Body of pancreas (tissue), 4 donors: ENCODE results near the gene DVL2. TPM values are rescaled to one million over a fixed set of nuclear protein-coding genes. Genes with fewer than 3 reads are reported as not detected.

Experiments
- ATAC-seq: fragments of 150-250 bp; one replicate; pipeline ENCODE4 v1.9.1; 2016
- DNase-seq, 4 donors: peaks; one replicate each; pipeline ENCODE4 v3.0.0-alpha.2; 2019
- H3K27ac ChIP-seq, 4 donors: fragments of 200-600 bp; sonication (generic); 1 replicate in 3 of 4; 2 replicates in 1 of 4; pipeline versions ENCODE4 v1.5.1 to v1.6.1; 2016 to 2019; ENCODE audit warnings: mild to moderate bottlenecking in 1 of 4, mixed read lengths in 1 of 4, moderate library complexity in 1 of 4
- H3K27me3 ChIP-seq, 2 donors: fragments of 200-600 bp; sonication (generic); one replicate each; pipeline ENCODE4 v1.6.0; 2016; ENCODE audit warnings: mild to moderate bottlenecking in 1 of 2
- H3K36me3 ChIP-seq, 2 donors: fragments of 200-600 bp; sonication (generic); replicated peaks in 1 of 2; 2 replicates each; pipeline ENCODE4 v1.5.1; 2016; ENCODE audit warnings: low read depth in 2 of 2; ENCODE audit not compliant: insufficient read depth in 1 of 2
- H3K4me1 ChIP-seq: fragments of 200-600 bp; sonication (generic); one replicate; pipeline ENCODE4 v1.6.0; 2016
- H3K4me3 ChIP-seq, 2 donors: fragments of 200-600 bp; sonication (generic); 1 replicate in 1 of 2; 2 replicates in 1 of 2; pipeline ENCODE4 v1.5.1; 2016 to 2019
- H3K9me3 ChIP-seq, 3 donors: fragments of 200-600 bp; sonication (generic); 1 replicate in 2 of 3; 2 replicates in 1 of 3; pipeline ENCODE4 v1.5.1; 2016
- CTCF ChIP-seq, 7 experiments: fragments of 450-650 bp in 4 of 7; fragments of 200-600 bp in 3 of 7; sonication (generic) in 3 of 7; IDR thresholded peaks; one replicate each; pipeline ENCODE4 v1.5.1; 2016 to 2019; ENCODE audit warnings: antibody characterized with exemption in 7 of 7
- POLR2A ChIP-seq, 3 donors: fragments of 450-650 bp; IDR thresholded peaks; one replicate each; pipeline ENCODE4 v1.6.1; 2016; ENCODE audit warnings: antibody characterized with exemption in 3 of 3, mild to moderate bottlenecking in 2 of 3
- WGBS, 2 donors: methylation state at CpG; one replicate each; pipeline ENCODE4 v1.1.5; 2017; 5-methylcytosine and 5-hydroxymethylcytosine counted together
- intact Hi-C: fragments of 100-400 bp; cut with DNase I; formaldehyde crosslinking; loops from one replicate; pipeline ENCODE4 v1.15.1; 2023
- total RNA-seq, 2 donors: library from RNA; depleted of rRNA; stranded (reverse); fragments of >200 nt; gene quantifications; one replicate each; pipeline ENCODE4 v1.1.0, GENCODE V29; 2016

Gene DVL2
- total RNA-seq, 2 donors from 2014 or later, result 19.5 to 41.5 TPM

DNA sequence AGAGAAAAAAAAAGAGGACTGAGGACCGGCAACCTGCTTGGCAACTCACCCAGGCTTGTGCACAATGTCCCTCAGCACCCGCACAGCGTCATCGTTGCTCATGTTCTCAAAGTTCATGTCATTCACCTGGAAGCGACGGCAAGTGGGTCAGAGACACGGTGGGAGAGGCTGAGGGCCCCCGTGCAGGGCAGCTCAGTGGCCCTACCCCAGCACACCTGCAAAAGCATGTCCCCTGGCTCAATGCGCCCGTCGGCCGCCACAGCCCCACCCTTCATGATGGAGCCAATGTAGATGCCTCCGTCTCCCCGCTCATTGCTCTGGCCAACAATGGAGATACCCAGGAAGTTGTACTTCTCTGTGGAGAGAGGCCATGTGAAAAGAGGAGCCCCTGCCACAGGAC lies 5.4 kb downstream of the DVL2 start:
- peak overlapping the region in 1 of 4 donors; percentile 12 for H3K27ac ChIP-seq
- WGBS, 2 donors, result 87 to 94% methylated on average over 8 to 14 of the region's 14 CpGs
- intact Hi-C loops, result no loop called here
- no peak overlapping the region for H3K4me3 ChIP-seq
- H3K9me3 ChIP-seq, result no peaks in the 10 kb centered on the region
- peaks cover 28% of the 10 kb centered on the region for H3K4me1 ChIP-seq
- peaks cover 0 to 14% of the 10 kb centered on the region in 2 donors for H3K36me3 ChIP-seq
- ATAC-seq (no peak), DNase-seq (no peak)
- TF ChIP-seq CTCF (IDR thresholded peaks at IDR 0.05) (no peak), POLR2A (IDR thresholded peaks at IDR 0.05) (no peak)
- H3K27me3 ChIP-seq, result no peaks in the 10 kb centered on the region

DNA sequence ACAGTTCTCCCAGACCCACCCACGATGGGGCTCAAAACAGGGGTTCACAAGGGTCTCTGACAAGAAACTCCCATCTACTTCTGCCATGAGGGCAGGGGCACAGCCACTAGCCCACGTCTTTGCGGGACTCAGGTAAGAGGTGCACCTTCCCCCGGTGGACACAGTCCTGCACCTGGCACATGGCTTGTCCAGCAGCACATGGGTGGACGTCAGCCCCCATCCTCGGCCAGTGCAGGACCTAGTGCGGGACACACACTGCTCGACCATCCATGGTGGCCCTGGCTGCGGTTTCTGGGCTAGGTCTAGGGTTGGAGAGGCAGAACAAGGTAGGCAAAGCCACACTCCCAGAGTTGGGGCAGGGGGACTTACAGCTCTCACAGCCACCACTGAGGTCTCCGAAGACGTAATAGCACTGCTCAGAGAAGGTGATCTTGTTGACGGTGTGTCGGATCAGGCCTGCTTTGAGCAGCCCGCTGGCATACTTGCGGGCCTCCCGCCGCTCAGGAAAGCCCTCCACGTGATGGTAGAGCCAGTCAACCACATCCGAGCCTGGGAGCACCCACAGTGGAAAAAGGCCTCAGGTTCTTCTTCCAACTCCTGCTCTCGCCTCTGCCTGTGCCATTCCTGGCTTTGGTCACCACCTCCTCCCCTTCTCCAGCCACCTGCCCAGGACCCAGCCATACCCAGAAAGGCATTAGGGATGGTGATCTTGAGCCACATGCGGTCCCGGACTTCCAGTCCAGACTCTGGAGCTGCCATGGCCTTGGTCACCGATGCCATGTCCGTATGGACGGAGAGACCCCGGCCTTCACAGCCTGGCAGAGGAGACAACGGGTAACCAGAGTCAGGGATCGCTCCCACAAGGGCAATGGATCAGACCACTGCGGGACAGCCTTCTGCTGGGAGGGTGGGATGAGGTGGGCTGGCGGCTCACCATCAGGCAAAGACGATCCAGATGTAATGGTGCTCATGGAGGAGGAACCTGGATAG lies 7.3 kb downstream of the DVL2 start:
- intact Hi-C loops, result no loop called here
- peak overlapping the region in 1 of 4 donors; percentile 14 for H3K27ac ChIP-seq
- H3K4me3 ChIP-seq, result no peak overlapping the region
- no peak for DNase-seq
- peaks cover 0 to 28% of the 10 kb centered on the region in 2 donors for H3K36me3 ChIP-seq
- 89 to 91% methylated on average over 15 to 28 of the region's 31 CpGs for WGBS, 2 donors
- no peak for ATAC-seq
- TF ChIP-seq CTCF (IDR thresholded peaks at IDR 0.05) (no peak), POLR2A (IDR thresholded peaks at IDR 0.05) (no peak)
- H3K9me3 ChIP-seq, result no peaks in the 10 kb centered on the region
- H3K4me1 ChIP-seq, result peaks cover 29% of the 10 kb centered on the region
- no peaks in the 10 kb centered on the region for H3K27me3 ChIP-seq

- Histone ChIP-seq H3K36me3 (peaks cover 0 to 28% of the 10 kb centered on the region in 2 donors), H3K9me3 (no peaks in the 10 kb centered on the region), H3K4me3 (no peak overlapping the region), H3K4me1 (peaks cover 35% of the 10 kb centered on the region), H3K27ac (peak overlapping the region in 1 of 4 donors; percentile 52), H3K27me3 (no peaks in the 10 kb centered on the region)
- TF ChIP-seq POLR2A (IDR thresholded peaks at IDR 0.05) (no peak), CTCF (IDR thresholded peaks at IDR 0.05) (no peak)
- DNase-seq (no peak), ATAC-seq (no peak)
- WGBS, 2 donors, result 81% methylated on average over 6 to 21 of the region's 21 CpGs
- intact Hi-C loops, result no loop called here
These were observed 8.5 kb downstream of the DVL2 start for GRCh38 chr17:7225711-7226331.

DNA sequence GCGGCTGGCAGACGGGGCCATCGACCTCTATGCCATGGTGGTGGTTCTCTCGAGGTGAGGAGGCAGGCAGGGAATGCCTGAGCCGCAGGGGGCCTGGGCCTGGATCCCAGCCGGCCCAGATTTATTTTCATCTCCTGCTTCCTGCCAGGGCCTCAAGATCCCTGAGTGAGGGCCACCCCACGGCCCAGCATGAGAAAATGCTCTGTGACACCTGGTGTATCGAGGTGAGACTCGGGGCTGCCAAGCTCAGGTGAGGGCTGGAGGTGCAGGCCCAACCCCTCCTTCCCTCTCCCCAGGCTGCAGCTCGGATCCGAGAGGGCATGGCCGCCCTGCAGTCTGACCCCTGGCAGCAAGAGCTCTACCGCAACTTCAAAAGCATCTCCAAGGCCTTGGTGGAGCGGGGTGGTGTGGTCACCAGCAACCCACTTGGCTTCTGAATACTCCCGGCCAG lies 9.6 kb downstream of the DVL2 start:
- peaks cover 40% of the 10 kb centered on the region for H3K4me1 ChIP-seq
- no peak overlapping the region for H3K4me3 ChIP-seq
- peak overlapping the region; percentile 25 to 52 (median 34) for H3K27ac ChIP-seq
- ATAC-seq (no peak), DNase-seq (peak in 2 of 4 donors; percentile 26 to 49)
- WGBS, 2 donors, result 66 to 81% methylated on average over 3 to 15 of the region's 15 CpGs
- TF ChIP-seq POLR2A (IDR thresholded peaks at IDR 0.05) (no peak), CTCF (IDR thresholded peaks at IDR 0.05) (no peak)
- intact Hi-C loops, result no loop called here
- peaks cover 0 to 26% of the 10 kb centered on the region in 2 donors for H3K36me3 ChIP-seq
- no peaks in the 10 kb centered on the region for H3K27me3 ChIP-seq
- H3K9me3 ChIP-seq, result no peaks in the 10 kb centered on the region
